Measurements from ENCODE around the gene TUBA1C.
"Not testable (repeated sequence)": the region's sequence is repeated elsewhere in the genome, so short reads cannot be mapped to it uniquely, and the experiment has no call there.

The TUBA1C gene

DNA sequence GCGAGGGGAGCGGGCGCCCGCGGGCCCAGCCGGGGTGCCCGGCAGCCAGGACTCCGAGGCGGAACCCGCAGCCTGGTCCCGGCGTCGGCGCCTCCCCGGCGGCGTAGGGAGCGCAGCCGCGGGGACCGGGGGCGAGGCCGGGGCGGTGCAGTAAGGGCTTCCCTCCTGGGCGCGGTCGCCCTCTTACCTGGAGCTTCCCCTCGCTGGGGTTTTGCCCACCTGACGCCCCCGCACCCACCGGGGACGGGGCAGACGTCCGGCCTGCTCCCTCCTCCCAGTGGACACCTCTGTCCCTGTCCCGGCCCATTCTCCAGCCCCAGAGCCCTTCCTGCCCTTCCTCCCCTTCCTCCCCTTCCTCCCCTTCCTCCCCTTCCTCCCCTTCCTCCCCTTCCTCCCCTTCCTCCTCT lies 413 bp upstream of the TUBA1C start:
- TF ChIP-seq, protein P1, sequence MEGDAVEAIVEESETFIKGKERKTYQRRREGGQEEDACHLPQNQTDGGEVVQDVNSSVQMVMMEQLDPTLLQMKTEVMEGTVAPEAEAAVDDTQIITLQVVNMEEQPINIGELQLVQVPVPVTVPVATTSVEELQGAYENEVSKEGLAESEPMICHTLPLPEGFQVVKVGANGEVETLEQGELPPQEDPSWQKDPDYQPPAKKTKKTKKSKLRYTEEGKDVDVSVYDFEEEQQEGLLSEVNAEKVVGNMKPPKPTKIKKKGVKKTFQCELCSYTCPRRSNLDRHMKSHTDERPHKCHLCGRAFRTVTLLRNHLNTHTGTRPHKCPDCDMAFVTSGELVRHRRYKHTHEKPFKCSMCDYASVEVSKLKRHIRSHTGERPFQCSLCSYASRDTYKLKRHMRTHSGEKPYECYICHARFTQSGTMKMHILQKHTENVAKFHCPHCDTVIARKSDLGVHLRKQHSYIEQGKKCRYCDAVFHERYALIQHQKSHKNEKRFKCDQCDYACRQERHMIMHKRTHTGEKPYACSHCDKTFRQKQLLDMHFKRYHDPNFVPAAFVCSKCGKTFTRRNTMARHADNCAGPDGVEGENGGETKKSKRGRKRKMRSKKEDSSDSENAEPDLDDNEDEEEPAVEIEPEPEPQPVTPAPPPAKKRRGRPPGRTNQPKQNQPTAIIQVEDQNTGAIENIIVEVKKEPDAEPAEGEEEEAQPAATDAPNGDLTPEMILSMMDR (IDR thresholded peaks at IDR 0.05; ENCODE audit: control insufficient read depth, extremely low read depth, insufficient read depth) = no peak
- no peak for DNase-seq (ENCODE audit: low read depth)
- peak overlapping the region; percentile 81 for H3K4me3 ChIP-seq (ENCODE audit: low read depth, low read length)

DNA sequence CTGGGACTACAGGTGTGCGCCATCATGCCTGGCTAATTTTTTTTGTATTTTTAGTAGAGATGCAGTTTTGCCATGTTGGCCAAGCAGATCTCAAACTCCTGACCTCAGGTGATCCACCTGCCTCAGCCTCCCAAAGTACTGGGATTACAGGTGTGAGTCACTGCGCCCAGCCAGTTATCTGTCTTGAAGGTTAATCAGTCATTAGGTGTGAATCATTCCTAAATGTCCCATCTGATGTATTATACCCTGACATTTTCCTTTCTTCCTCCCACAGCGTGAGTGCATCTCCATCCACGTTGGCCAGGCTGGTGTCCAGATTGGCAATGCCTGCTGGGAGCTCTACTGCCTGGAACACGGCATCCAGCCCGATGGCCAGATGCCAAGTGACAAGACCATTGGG lies 4.3 kb downstream of the TUBA1C start:
- not testable (repeated sequence) for DNase-seq (ENCODE audit: low read depth); H3K4me3 ChIP-seq (ENCODE audit: low read depth, low read length)

DNA sequence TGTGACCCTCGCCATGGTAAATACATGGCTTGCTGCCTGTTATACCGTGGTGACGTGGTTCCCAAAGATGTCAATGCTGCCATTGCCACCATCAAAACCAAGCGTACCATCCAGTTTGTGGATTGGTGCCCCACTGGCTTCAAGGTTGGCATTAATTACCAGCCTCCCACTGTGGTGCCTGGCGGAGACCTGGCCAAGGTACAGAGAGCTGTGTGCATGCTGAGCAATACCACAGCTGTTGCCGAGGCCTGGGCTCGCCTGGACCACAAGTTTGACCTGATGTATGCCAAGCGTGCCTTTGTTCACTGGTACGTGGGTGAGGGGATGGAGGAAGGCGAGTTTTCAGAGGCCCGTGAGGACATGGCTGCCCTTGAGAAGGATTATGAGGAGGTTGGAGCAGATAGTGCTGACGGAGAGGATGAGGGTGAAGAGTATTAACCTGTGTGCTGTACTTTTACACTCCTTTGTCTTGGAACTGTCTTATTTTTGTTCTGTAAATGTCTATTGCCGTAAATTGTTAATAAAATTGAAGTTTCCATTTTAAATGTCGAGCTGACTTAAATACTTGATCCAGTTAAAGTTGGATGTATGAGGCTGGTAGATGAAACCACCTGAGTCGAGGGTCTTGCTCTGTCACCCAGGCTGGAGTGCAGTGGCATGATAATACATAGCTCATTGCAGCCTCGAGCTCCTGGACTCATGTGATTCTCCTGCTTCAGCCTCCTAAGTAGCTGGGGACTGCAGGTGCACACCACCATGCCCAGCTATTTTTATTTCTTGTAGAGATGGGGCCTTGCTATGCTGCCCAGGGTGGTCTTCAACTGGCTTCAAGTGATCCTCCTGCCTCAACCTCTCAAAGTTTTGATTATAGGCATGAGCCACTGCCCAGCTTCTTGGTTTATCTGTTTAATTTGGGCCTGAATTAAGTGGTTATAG lies 8.2 kb downstream of the TUBA1C start:
- TF ChIP-seq, protein P1 (IDR thresholded peaks at IDR 0.05; ENCODE audit: control insufficient read depth, extremely low read depth, insufficient read depth) = no peak
- DNase-seq (ENCODE audit: low read depth) = no peak
- no peak overlapping the region for H3K4me3 ChIP-seq (ENCODE audit: low read depth, low read length)

- no peak overlapping the region for H3K4me3 ChIP-seq (ENCODE audit: low read depth, low read length)
- no peak for DNase-seq (ENCODE audit: low read depth)
- TF ChIP-seq, protein P1 (IDR thresholded peaks at IDR 0.05; ENCODE audit: control insufficient read depth, extremely low read depth, insufficient read depth) = no peak
These were observed 9.0 kb downstream of the TUBA1C start for GRCh38 chr12:49273726-49274395.

GRCh38 chr12:49274396-49275069 lies 9.7 kb downstream of the TUBA1C start:
- no peak for DNase-seq (ENCODE audit: low read depth)

GRCh38 chr12:49276304-49277290 lies 11.7 kb downstream of the TUBA1C start:
- TF ChIP-seq, protein P1 (IDR thresholded peaks at IDR 0.05; ENCODE audit: control insufficient read depth, extremely low read depth, insufficient read depth) = no peak
- DNase-seq (ENCODE audit: low read depth) = no peak
- H3K4me3 ChIP-seq (ENCODE audit: low read depth, low read length) = no peak overlapping the region

More at GRCh38 chr12:49274396-49275069, 9.7 kb downstream of the TUBA1C start:
- TF ChIP-seq, protein P1 (IDR thresholded peaks at IDR 0.05; ENCODE audit: control insufficient read depth, extremely low read depth, insufficient read depth) = no peak
- H3K4me3 ChIP-seq (ENCODE audit: low read depth, low read length) = no peak overlapping the region

Data from LNCaP clone FGC (cell line).